Activated T-cell treated with anti-CD3 and anti-CD28 coated beads for 1 hour (primary cell): ENCODE data around the gene PADI2.

Source experiments
- DNase-seq: peaks from one replicate; pipeline ENCODE4 v3.0.0-alpha.2; 2020; ENCODE audit warnings: low read depth

The PADI2 gene

GRCh38 chr1:17018849-17019248 is 100.4 kb downstream of the PADI2 start:
- no peak for DNase-seq

DNA sequence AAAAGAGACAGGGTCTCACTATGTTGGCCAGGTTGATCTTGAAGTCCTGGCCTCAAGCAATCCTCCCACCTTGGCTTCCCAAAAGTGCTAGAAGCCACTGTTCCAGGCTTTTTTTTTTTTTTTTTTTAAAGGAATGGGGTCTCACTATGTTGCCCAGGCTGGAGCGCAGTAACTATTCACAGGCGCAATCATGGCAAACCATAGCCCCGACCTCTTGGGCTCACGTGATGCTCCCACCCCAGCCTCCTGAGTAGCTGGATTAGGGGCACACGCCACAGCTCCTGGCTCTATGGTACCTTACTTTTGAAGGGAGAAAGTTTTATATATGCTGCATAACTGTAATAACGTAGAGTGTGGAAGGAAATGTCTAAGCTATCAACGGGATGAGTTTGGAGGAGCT is 101.8 kb downstream of the PADI2 start:
- DNase-seq = no peak
